Measurements from ENCODE around the gene DPP10.

DPP10 gene

GRCh38 chr2:114797942-114798341 lies 355.5 kb downstream of the DPP10 start:
- no peak overlapping the region for H3K4me2 ChIP-seq (ENCODE audit: low read depth, low read length, poor library complexity, severe bottlenecking)
- TF ChIP-seq EZH2phosphoT487 (IDR thresholded peaks at IDR 0.05; ENCODE audit: borderline replicate concordance) (no peak), CTCF (conservative IDR thresholded peaks at IDR 0.05; ENCODE audit: low read length) (no peak)
- no peaks in the 10 kb centered on the region for H3K4me1 ChIP-seq (ENCODE audit: insufficient read depth, low read length, poor library complexity, severe bottlenecking)
- no peaks in the 10 kb centered on the region for H4K20me1 ChIP-seq (ENCODE audit: insufficient read depth, low read length, poor library complexity, severe bottlenecking)
- H3K9me3 ChIP-seq (ENCODE audit: insufficient read depth, low read depth, low read length), result no peaks in the 10 kb centered on the region
- H3K79me2 ChIP-seq (ENCODE audit: insufficient read depth, low read length), result no peaks in the 10 kb centered on the region
- no peaks in the 10 kb centered on the region for H3F3A ChIP-seq (ENCODE audit: low read depth)
- no peaks in the 10 kb centered on the region for H3K9me2 ChIP-seq (replicated peaks; ENCODE audit: low read depth, low read length)
- H3K9ac ChIP-seq (ENCODE audit: low read depth, low read length, poor library complexity, severe bottlenecking), result no peak overlapping the region
- no peaks in the 10 kb centered on the region for H3K36me3 ChIP-seq (ENCODE audit: insufficient read depth, low read length)
- H2AFZ ChIP-seq (ENCODE audit: low read length), result no peak overlapping the region
- no peaks in the 10 kb centered on the region for H3K27me3 ChIP-seq (ENCODE audit: insufficient read depth, low read length, poor library complexity, severe bottlenecking)
- H3K4me3 ChIP-seq (ENCODE audit: low read length, poor library complexity, severe bottlenecking), result no peak overlapping the region

- Histone ChIP-seq H3K4me2 (ENCODE audit: low read depth, low read length, poor library complexity, severe bottlenecking) (no peak overlapping the region), H3K27me3 (ENCODE audit: insufficient read depth, low read length, poor library complexity, severe bottlenecking) (no peaks in the 10 kb centered on the region), H3K79me2 (ENCODE audit: insufficient read depth, low read length) (no peaks in the 10 kb centered on the region), H2AFZ (ENCODE audit: low read length) (no peak overlapping the region), H3K9ac (ENCODE audit: low read depth, low read length, poor library complexity, severe bottlenecking) (no peak overlapping the region), H3F3A (ENCODE audit: low read depth) (no peaks in the 10 kb centered on the region), H4K20me1 (ENCODE audit: insufficient read depth, low read length, poor library complexity, severe bottlenecking) (no peaks in the 10 kb centered on the region), H3K4me3 (ENCODE audit: low read length, poor library complexity, severe bottlenecking) (no peak overlapping the region), H3K36me3 (ENCODE audit: insufficient read depth, low read length) (no peaks in the 10 kb centered on the region), H3K9me2 (replicated peaks; ENCODE audit: low read depth, low read length) (no peaks in the 10 kb centered on the region), H3K4me1 (ENCODE audit: insufficient read depth, low read length, poor library complexity, severe bottlenecking) (no peaks in the 10 kb centered on the region), H3K9me3 (ENCODE audit: insufficient read depth, low read depth, low read length) (no peaks in the 10 kb centered on the region)
- no peak for TF ChIP-seq CTCF (conservative IDR thresholded peaks at IDR 0.05; ENCODE audit: low read length)
- TF ChIP-seq EZH2phosphoT487 (IDR thresholded peaks at IDR 0.05; ENCODE audit: borderline replicate concordance), result no peak
These were observed 357.9 kb downstream of the DPP10 start for GRCh38 chr2:114800371-114800770.

- Histone ChIP-seq H4K20me1 (ENCODE audit: insufficient read depth, low read length, poor library complexity, severe bottlenecking) (no peaks in the 10 kb centered on the region), H3K79me2 (ENCODE audit: insufficient read depth, low read length) (no peaks in the 10 kb centered on the region), H3K9me2 (replicated peaks; ENCODE audit: low read depth, low read length) (no peaks in the 10 kb centered on the region), H3K4me2 (ENCODE audit: low read depth, low read length, poor library complexity, severe bottlenecking) (no peak overlapping the region), H3K9ac (ENCODE audit: low read depth, low read length, poor library complexity, severe bottlenecking) (no peak overlapping the region), H3K4me3 (ENCODE audit: low read length, poor library complexity, severe bottlenecking) (no peak overlapping the region), H2AFZ (ENCODE audit: low read length) (no peak overlapping the region), H3K36me3 (ENCODE audit: insufficient read depth, low read length) (no peaks in the 10 kb centered on the region), H3K27me3 (ENCODE audit: insufficient read depth, low read length, poor library complexity, severe bottlenecking) (no peaks in the 10 kb centered on the region), H3K9me3 (ENCODE audit: insufficient read depth, low read depth, low read length) (no peaks in the 10 kb centered on the region), H3F3A (ENCODE audit: low read depth) (no peaks in the 10 kb centered on the region), H3K4me1 (ENCODE audit: insufficient read depth, low read length, poor library complexity, severe bottlenecking) (no peaks in the 10 kb centered on the region)
- no peak for TF ChIP-seq CTCF (conservative IDR thresholded peaks at IDR 0.05; ENCODE audit: low read length)
- no peak for TF ChIP-seq EZH2phosphoT487 (IDR thresholded peaks at IDR 0.05; ENCODE audit: borderline replicate concordance)
These were observed 362.8 kb downstream of the DPP10 start for GRCh38 chr2:114805195-114805594.
